Activated CD8-positive, alpha-beta T cell treated with anti-CD3 and anti-CD28 coated beads for 36 hours (primary cell): ENCODE data around the gene RNF181. TPM values are rescaled to one million over a fixed set of nuclear protein-coding genes. Genes with fewer than 3 reads are reported as not detected.

Source experiments
- ATAC-seq: fragments of 200-7000 bp; cut with Tn5 transposase; one replicate; pipeline ENCODE4 v1.10.0; 2021; ENCODE audit warnings: mild to moderate bottlenecking, moderate library complexity
- CTCF ChIA-PET: fragments of 350-600 bp; sonication (Branson Sonifier 250); formaldehyde crosslinking; loops from one replicate; lab custom pipeline; 2021; ENCODE audit warnings: antibody characterized with exemption; lab: Charles Lee
- POLR2A ChIA-PET: fragments of 350-600 bp; sonication (Branson Sonifier 250); formaldehyde crosslinking; loops from one replicate; lab custom pipeline; 2021; ENCODE audit warnings: antibody characterized with exemption; lab: Charles Lee
- DNase-seq: peaks from one replicate; pipeline ENCODE4 v3.0.0-alpha.2; 2020
- H3K27ac Mint-ChIP-seq: one replicate; pipeline ENCODE4 v1.8.0; 2021; ENCODE audit warnings: mild to moderate bottlenecking, mixed read lengths
- H3K27me3 Mint-ChIP-seq: one replicate; pipeline ENCODE4 v1.8.0; 2021; ENCODE audit warnings: mixed read lengths
- H3K36me3 Mint-ChIP-seq: one replicate; pipeline ENCODE4 v1.8.0; 2021; ENCODE audit warnings: low read depth, mixed read lengths
- H3K4me1 Mint-ChIP-seq: one replicate; pipeline ENCODE4 v1.8.0; 2021; ENCODE audit warnings: low read depth, mixed read lengths
- H3K4me3 Mint-ChIP-seq: one replicate; pipeline ENCODE4 v1.8.0; 2021; ENCODE audit warnings: mild to moderate bottlenecking, moderate library complexity, mixed read lengths
- H3K9me3 Mint-ChIP-seq: one replicate; pipeline ENCODE4 v1.8.0; 2021; ENCODE audit warnings: mixed read lengths
- intact Hi-C: fragments of 100-400 bp; cut with micrococcal nuclease; formaldehyde crosslinking; loops from one replicate; pipeline ENCODE4 v1.10.0; 2022
- total RNA-seq, 2 experiments: library from RNA; stranded (reverse); gene quantifications; one replicate each; pipeline ENCODE4 v1.2.3, GENCODE V29; 2021
- TF ChIP-seq, protein P1 (sequence below): fragments of 200-600 bp; IDR thresholded peaks from one replicate; pipeline ENCODE4 v1.8.0; 2022; ENCODE audit warnings: antibody characterized with exemption, mild to moderate bottlenecking

RNF181 gene
- total RNA-seq, 2 experiments from 2014 or later: 112 to 117 TPM

DNA sequence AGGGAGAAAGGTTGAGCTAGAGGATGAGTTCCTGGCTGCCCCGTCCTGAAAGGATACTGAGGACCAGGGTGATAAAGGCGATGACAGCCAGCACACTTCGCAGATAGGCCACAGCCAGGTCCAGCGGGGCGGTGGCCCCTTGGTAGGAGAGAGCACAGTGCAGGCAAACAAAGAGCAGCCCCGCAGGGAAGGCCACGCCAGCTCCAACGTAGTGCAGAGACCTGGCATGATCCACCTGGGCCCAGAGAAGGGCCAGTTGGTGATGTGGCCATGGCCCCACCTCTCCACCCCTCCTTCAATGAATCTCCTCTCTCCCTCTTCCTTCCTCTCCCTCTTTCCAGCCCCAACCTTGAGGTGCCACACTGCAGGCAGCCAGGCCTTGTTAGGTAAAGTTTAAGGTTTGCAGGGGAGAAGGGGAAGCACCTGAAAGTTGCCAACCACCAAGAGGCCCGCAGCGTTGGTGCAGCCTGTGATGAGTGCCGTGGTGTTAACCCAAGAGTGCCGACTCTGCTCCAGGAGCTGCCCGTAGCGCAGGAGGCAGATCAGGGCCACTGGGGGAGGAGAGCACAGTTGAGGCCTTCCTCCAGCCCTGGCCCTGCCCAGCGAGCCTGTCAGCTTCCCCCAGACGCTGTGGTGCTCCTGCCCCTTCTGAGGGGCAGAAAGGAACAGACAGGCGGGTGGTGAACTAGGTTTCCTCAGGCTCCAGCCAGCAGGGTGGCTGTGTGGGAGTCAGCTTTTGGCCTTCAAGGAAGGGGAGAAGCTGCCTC lies 4.1 kb downstream of the RNF181 start:
- POLR2A ChIA-PET: interaction anchor here (1.3 to 5.4 kb wide), 6 partner anchors 12 to 274 kb away, joined by 3 to 21 read pairs (median 10); partner anchors contain the start of genes C2orf68, ELMOD3, RETSAT and USP39
- peaks cover 41% of the 10 kb centered on the region for H3K4me1 Mint-ChIP-seq

GRCh38 chr2:85600235-85600575 lies 4.7 kb downstream of the RNF181 start:
- H3K9me3 Mint-ChIP-seq: no peaks in the 10 kb centered on the region
- DNase-seq (no peak), ATAC-seq (no peak)
- intact Hi-C loops: no loop called here
- H3K36me3 Mint-ChIP-seq: peaks cover 13% of the 10 kb centered on the region
- H3K4me1 Mint-ChIP-seq: peaks cover 45% of the 10 kb centered on the region
- no peaks in the 10 kb centered on the region for H3K27me3 Mint-ChIP-seq
- ChIA-PET CTCF (interaction anchor here (1.2 to 2.4 kb wide), 2 partner anchors 37 to 48 kb away, joined by 3 to 9 read pairs; no protein-coding TSS in a partner anchor), POLR2A (interaction anchor here (1.3 to 5.4 kb wide), 6 partner anchors 11 to 274 kb away, joined by 3 to 21 read pairs (median 10); partner anchors contain the start of genes C2orf68, ELMOD3, RETSAT and USP39)
- TF ChIP-seq, protein P1, sequence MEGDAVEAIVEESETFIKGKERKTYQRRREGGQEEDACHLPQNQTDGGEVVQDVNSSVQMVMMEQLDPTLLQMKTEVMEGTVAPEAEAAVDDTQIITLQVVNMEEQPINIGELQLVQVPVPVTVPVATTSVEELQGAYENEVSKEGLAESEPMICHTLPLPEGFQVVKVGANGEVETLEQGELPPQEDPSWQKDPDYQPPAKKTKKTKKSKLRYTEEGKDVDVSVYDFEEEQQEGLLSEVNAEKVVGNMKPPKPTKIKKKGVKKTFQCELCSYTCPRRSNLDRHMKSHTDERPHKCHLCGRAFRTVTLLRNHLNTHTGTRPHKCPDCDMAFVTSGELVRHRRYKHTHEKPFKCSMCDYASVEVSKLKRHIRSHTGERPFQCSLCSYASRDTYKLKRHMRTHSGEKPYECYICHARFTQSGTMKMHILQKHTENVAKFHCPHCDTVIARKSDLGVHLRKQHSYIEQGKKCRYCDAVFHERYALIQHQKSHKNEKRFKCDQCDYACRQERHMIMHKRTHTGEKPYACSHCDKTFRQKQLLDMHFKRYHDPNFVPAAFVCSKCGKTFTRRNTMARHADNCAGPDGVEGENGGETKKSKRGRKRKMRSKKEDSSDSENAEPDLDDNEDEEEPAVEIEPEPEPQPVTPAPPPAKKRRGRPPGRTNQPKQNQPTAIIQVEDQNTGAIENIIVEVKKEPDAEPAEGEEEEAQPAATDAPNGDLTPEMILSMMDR: no peak
- H3K27ac Mint-ChIP-seq: no peak overlapping the region
- H3K4me3 Mint-ChIP-seq: no peak overlapping the region

More for the DNA sequence above, 4.1 kb downstream of the RNF181 start:
- no peak for ATAC-seq
- Mint-ChIP-seq H3K9me3 (no peaks in the 10 kb centered on the region), H3K4me3 (no peak overlapping the region), H3K27me3 (no peaks in the 10 kb centered on the region), H3K27ac (no peak overlapping the region), H3K36me3 (peaks cover 13% of the 10 kb centered on the region)
- CTCF ChIA-PET: interaction anchor here (0.9 to 2.4 kb wide), 3 partner anchors 8 to 48 kb away, joined by 3 to 9 read pairs (median 3); no protein-coding TSS in a partner anchor
- DNase-seq: peak; percentile 38
- TF ChIP-seq, protein P1: no peak
- intact Hi-C loops: no loop called here

- TF ChIP-seq, protein P1: no peak
- ATAC-seq (no peak), DNase-seq (no peak)
- peak overlapping the region; percentile 71 for H3K4me3 Mint-ChIP-seq
- H3K36me3 Mint-ChIP-seq: peaks cover 9% of the 10 kb centered on the region
- no peak overlapping the region for H3K27ac Mint-ChIP-seq
- POLR2A ChIA-PET: interaction anchor here (0.6 to 5.4 kb wide), 8 partner anchors 10 to 274 kb away, joined by 3 to 21 read pairs (median 6); partner anchors contain the start of genes C2orf68, ELMOD3, RETSAT and VAMP5
- H3K4me1 Mint-ChIP-seq: peaks cover 52% of the 10 kb centered on the region
- H3K27me3 Mint-ChIP-seq: no peaks in the 10 kb centered on the region
- no peaks in the 10 kb centered on the region for H3K9me3 Mint-ChIP-seq
- CTCF ChIA-PET: interaction anchor here (1.0 to 2.4 kb wide), 5 partner anchors 9 to 49 kb away, joined by 3 to 9 read pairs (median 4); partner anchors contain the start of genes C2orf68 and VAMP5
- intact Hi-C loops: no loop called here
Observed at GRCh38 chr2:85600951-85601770, 5.6 kb downstream of the RNF181 start.

GRCh38 chr2:85601771-85602475 lies 6.4 kb downstream of the RNF181 start:
- ATAC-seq (peak; percentile 3), DNase-seq (no peak)
- ChIA-PET POLR2A (interaction anchor here (0.6 to 6.1 kb wide), 8 partner anchors 9 to 275 kb away, joined by 3 to 34 read pairs (median 8); partner anchors contain the start of genes C2orf68, MAT2A, USP39 and VAMP5), CTCF (interaction anchor here (1.0 to 2.4 kb wide), 5 partner anchors 9 to 36 kb away, joined by 3 to 9 read pairs (median 4); partner anchors contain the start of genes C2orf68 and VAMP5)
- Mint-ChIP-seq H3K27ac (peak overlapping the region; percentile 25), H3K36me3 (peaks cover 7% of the 10 kb centered on the region), H3K4me1 (peaks cover 49% of the 10 kb centered on the region), H3K9me3 (no peaks in the 10 kb centered on the region), H3K4me3 (peak overlapping the region; percentile 71), H3K27me3 (no peaks in the 10 kb centered on the region)
- TF ChIP-seq, protein P1: no peak
- intact Hi-C loops: no loop called here
